GM12878 (cell line): Measurements from ENCODE around the gene KRTAP5-6. TPM values are rescaled to one million over a fixed set of nuclear protein-coding genes. Genes with fewer than 3 reads are reported as not detected.

Experiments used
- ATAC-seq: fragments of 200-7000 bp; cut with Tn5 transposase; 3 replicates; pipeline ENCODE4 v1.9.1; 2020; ENCODE audit warnings: mild to moderate bottlenecking, moderate library complexity
- BruUV-seq: library from RNA; stranded (reverse); fragments of 400-500 nt; replicated peaks from 2 replicates; lab custom pipeline; 2021; lab: Mats Ljungman, UMichigan
- CTCF ChIA-PET: fragments of 300-600 bp; sonication (Branson Sonifier 250); formaldehyde crosslinking; extraction: SDS; loops from one replicate; lab custom pipeline; 2021; ENCODE audit warnings: inconsistent platforms; lab: Yijun Ruan, JAX
- POLR2A ChIA-PET: fragments of 350-600 bp; formaldehyde crosslinking; extraction: SDS; loops from one replicate; lab custom pipeline; 2021; ENCODE audit warnings: inconsistent platforms; lab: Charles Lee
- RAD21 ChIA-PET: fragments of 300-600 bp; sonication (Branson Sonifier 250); formaldehyde crosslinking; loops from one replicate; lab custom pipeline; 2023; ENCODE audit warnings: antibody characterized with exemption; ENCODE audit not compliant: unreplicated experiment; lab: Charles Lee
- SMC1A ChIA-PET: fragments of 300-600 bp; sonication (Branson Sonifier 250); formaldehyde crosslinking; loops from one replicate; lab custom pipeline; 2023; ENCODE audit not compliant: unreplicated experiment, uncharacterized antibody; lab: Charles Lee
- DNase-seq: peaks from one replicate; pipeline ENCODE4 v3.0.0-alpha.2; 2011; ENCODE audit warnings: low read depth, low spot score
- FAIRE-seq: peaks from 3 replicates; lab custom pipeline; 2011; peaks lifted over from hg19 to GRCh38; lab: Jason Lieb, UNC
- H2AFZ ChIP-seq: 2 replicates; pipeline ENCODE4 v1.6.0; 2011; ENCODE audit warnings: low read depth, low read length, control low read depth; ENCODE audit not compliant: control insufficient read depth
- H3K27ac ChIP-seq: 2 replicates; pipeline ENCODE4 v1.5.1; 2011; ENCODE audit warnings: control low read depth; ENCODE audit not compliant: control insufficient read depth, insufficient read depth
- H3K27me3 ChIP-seq, 2 experiments: replicated peaks in 1 of 2; 2 replicates each; pipeline versions ENCODE4 v1.6.0 to v1.6.1; 2011; ENCODE audit warnings: low read length in 1 of 2; ENCODE audit not compliant: control insufficient read depth in 2 of 2, insufficient read depth in 2 of 2
- H3K36me3 ChIP-seq, 2 experiments: 2 replicates each; pipeline ENCODE4 v1.5.1; 2011; ENCODE audit warnings: low read length in 1 of 2; ENCODE audit not compliant: control insufficient read depth in 2 of 2, insufficient read depth in 2 of 2
- H3K4me1 ChIP-seq: 2 replicates; pipeline ENCODE4 v1.6.1; 2011; ENCODE audit warnings: mild to moderate bottlenecking, low read length, moderate library complexity, mixed read lengths; ENCODE audit not compliant: control insufficient read depth, insufficient read depth
- H3K4me2 ChIP-seq: 2 replicates; pipeline ENCODE4 v1.6.0; 2011; ENCODE audit warnings: control low read depth; ENCODE audit not compliant: control insufficient read depth, insufficient read depth
- H3K4me3 ChIP-seq: fragments of 200-600 bp; sonication (generic); 2 replicates; pipeline ENCODE4 v1.5.1; 2016
- H3K79me2 ChIP-seq: 2 replicates; pipeline ENCODE4 v1.6.0; 2011; ENCODE audit warnings: low read length; ENCODE audit not compliant: control insufficient read depth, insufficient read depth
- H3K9ac ChIP-seq: 2 replicates; pipeline ENCODE4 v1.8.0; 2011; ENCODE audit warnings: low read length, control low read depth, mixed read lengths; ENCODE audit not compliant: control insufficient read depth, insufficient read depth
- H3K9me3 ChIP-seq: replicated peaks from 3 replicates; pipeline ENCODE4 v1.5.1; 2011; ENCODE audit warnings: mild to moderate bottlenecking, low read length; ENCODE audit not compliant: control insufficient read depth, insufficient read depth
- H4K20me1 ChIP-seq: 2 replicates; pipeline ENCODE4 v1.6.0; 2011; ENCODE audit not compliant: control insufficient read depth, insufficient read depth
- EED ChIP-seq: sonication (generic); IDR thresholded peaks from 2 replicates; pipeline ENCODE4 v1.6.1; 2016; ENCODE audit warnings: antibody characterized with exemption, low read depth
- NR2F1 ChIP-seq: fragments of 450-650 bp; conservative IDR thresholded peaks from 2 replicates; pipeline ENCODE4 v1.6.1; 2017; ENCODE audit warnings: mild to moderate bottlenecking
- PKNOX1 ChIP-seq: fragments of 450-650 bp; IDR thresholded peaks from 2 replicates; pipeline ENCODE4 v1.6.1; 2016; ENCODE audit warnings: mild to moderate bottlenecking
- POLR2AphosphoS2 ChIP-seq: IDR thresholded peaks from 2 replicates; pipeline ENCODE4 v1.6.1; 2011; ENCODE audit warnings: low read depth, mild to moderate bottlenecking, low read length, improper control_type of control experiment, moderate library complexity
- RAD51 ChIP-seq: fragments of 450-650 bp; IDR thresholded peaks from 2 replicates; pipeline ENCODE4 v1.6.1; 2016; ENCODE audit warnings: moderate library complexity, mild to moderate bottlenecking, inconsistent platforms
- RCOR1 ChIP-seq: conservative IDR thresholded peaks from 2 replicates; pipeline ENCODE4 v1.6.1; 2012; ENCODE audit warnings: low read depth, low read length, improper control_type of control experiment
- SP1 ChIP-seq: IDR thresholded peaks from one replicate; pipeline ENCODE4 v1.6.1; 2011; ENCODE audit warnings: low read depth, low read length
- TCF3 ChIP-seq: IDR thresholded peaks from 2 replicates; pipeline ENCODE4 v1.6.1; 2012; ENCODE audit warnings: low read depth, mild to moderate bottlenecking, low read length, borderline replicate concordance; ENCODE audit not compliant: insufficient read depth
- ZBED1 ChIP-seq: IDR thresholded peaks from 2 replicates; pipeline ENCODE4 v1.6.1; 2016; ENCODE audit warnings: borderline replicate concordance
- ZBTB11 ChIP-seq: fragments of 450-650 bp; formaldehyde crosslinking; IDR thresholded peaks from 2 replicates; pipeline ENCODE4 v1.5.0; 2022; ENCODE audit warnings: mild to moderate bottlenecking, missing genetic modification characterization
- WGBS: methylation state at CpG from one replicate; pipeline ENCODE4 v1.1.6; 2016; ENCODE audit warnings: low lambda C conversion rate; ENCODE audit not compliant: insufficient replicate concordance, insufficient coverage; ENCODE audit errors: missing lambda C conversion rate; 5-methylcytosine and 5-hydroxymethylcytosine counted together
- in situ Hi-C: fragments of 300-500 bp; cut with MboI; formaldehyde crosslinking; loops from 9 replicates; pipeline ENCODE4 v1.14.3; 2018; ENCODE audit warnings: mixed read lengths
- intact Hi-C: fragments of 100-400 bp; cut with micrococcal nuclease; formaldehyde crosslinking; loops from one replicate; pipeline ENCODE4 v1.14.2; 2022; ENCODE audit not compliant: unreplicated experiment
- polyA plus RNA-seq, 11 experiments: library from polyadenylated mRNA; depleted of rRNA in 4 of 11; unstranded in 6 of 11; stranded (reverse) in 5 of 11; fragments of >200 nt; fragmentation: Nextera tagmentation in 4 of 11; fragmentation: Illumina TruSeq in 1 of 11; extraction: Ambion mirVana in 4 of 11; extraction: Trizol in 1 of 11; gene quantifications; 1 replicate in 1 of 11; 2 replicates in 10 of 11; pipeline versions ENCODE4 v1.2.1 to v1.2.3, GENCODE V29; 2011 to 2016; ENCODE audit warnings: inconsistent platforms in 2 of 11, missing spikeins in 2 of 11, low read depth in 1 of 11
- total RNA-seq, 4 experiments: library from RNA; depleted of rRNA in 3 of 4; stranded (reverse); fragments of >200 nt in 3 of 4; fragmentation: Illumina TruSeq in 1 of 4; extraction: Trizol in 1 of 4; gene quantifications; 2 replicates each; pipeline versions ENCODE4 v1.2.1 to v1.2.3, GENCODE V29; 2013 to 2021

The KRTAP5-6 gene
- total and polyA plus RNA-seq, 10 of the 15 experiments (the other 5 are each of a cell fraction or from before 2014, with no cell fraction given), result not detected

- no peak for ATAC-seq
- no peaks in the 10 kb centered on the region for H3K4me1 ChIP-seq
- no peak overlapping the region for H3K4me3 ChIP-seq
- BruUV-seq, result no TSS peak
- no peak overlapping the region for H2AFZ ChIP-seq
- WGBS, result 27% methylated on average over 21 of the region's 21 CpGs
- no peaks in the 10 kb centered on the region for H3K9me3 ChIP-seq
- TF ChIP-seq NR2F1 (no peak), RAD51 (no peak), ZBED1 (no peak)
- in situ Hi-C loops, result no loop called here
- no peaks in the 10 kb centered on the region for H3K36me3 ChIP-seq
- H4K20me1 ChIP-seq, result no peaks in the 10 kb centered on the region
- no peak for DNase-seq
- no peaks in the 10 kb centered on the region for H3K79me2 ChIP-seq
- ChIA-PET SMC1A (no interaction called here), POLR2A (no interaction called here), RAD21 (interaction anchor here (2.6 kb wide), 1 partner anchor 497 kb away, joined by 11 read pairs; no protein-coding TSS in a partner anchor), CTCF (interaction anchor here (2.6 to 3.7 kb wide), 2 partner anchors 177 to 347 kb away, joined by 17 to 56 read pairs; partner anchors contain the start of gene SYT8)
- intact Hi-C loops, result loop anchor here (5.0 kb wide), 2 partner anchors 38 to 178 kb away; partner anchors contain the start of gene SYT8
- FAIRE-seq, result no peak
- no peak overlapping the region for H3K4me2 ChIP-seq
- peaks cover 0 to 3% of the 10 kb centered on the region in 2 experiments; a peak in 3 of 4 replicates for H3K27me3 ChIP-seq
- no peak overlapping the region for H3K9ac ChIP-seq
- no peak overlapping the region for H3K27ac ChIP-seq
These were observed 42.4 kb upstream of the KRTAP5-6 start for GRCh38 chr11:1654388-1655167.

GRCh38 chr11:1655168-1656060 lies 41.6 kb upstream of the KRTAP5-6 start:
- H3K79me2 ChIP-seq, result no peaks in the 10 kb centered on the region
- POLR2A ChIA-PET, result no interaction called here
- CTCF ChIA-PET, result interaction anchor here (3.7 kb wide), 1 partner anchor 176 kb away, joined by 56 read pairs; the partner anchor contains the start of gene SYT8
- no peaks in the 10 kb centered on the region for H3K9me3 ChIP-seq
- SMC1A ChIA-PET, result no interaction called here
- peaks cover 0 to 3% of the 10 kb centered on the region in 2 experiments; a peak in 3 of 4 replicates for H3K27me3 ChIP-seq
- H3K4me1 ChIP-seq, result no peaks in the 10 kb centered on the region
- BruUV-seq, result no TSS peak
- H2AFZ ChIP-seq, result no peak overlapping the region
- in situ Hi-C loops, result no loop called here
- intact Hi-C loops, result no loop called here
- no peak overlapping the region for H3K4me2 ChIP-seq
- ATAC-seq (no peak), DNase-seq (no peak), FAIRE-seq (no peak)
- H3K36me3 ChIP-seq, result no peaks in the 10 kb centered on the region
- H3K9ac ChIP-seq, result no peak overlapping the region
- no peaks in the 10 kb centered on the region for H4K20me1 ChIP-seq
- RAD21 ChIA-PET, result no interaction called here
- 45% methylated on average over 26 of the region's 26 CpGs for WGBS
- H3K27ac ChIP-seq, result no peak overlapping the region
- no peak overlapping the region for H3K4me3 ChIP-seq
- no peak for TF ChIP-seq TCF3
- no peak for TF ChIP-seq EED
- TF ChIP-seq PKNOX1, result no peak
- no peak for TF ChIP-seq SP1
- no peak for TF ChIP-seq RCOR1
- TF ChIP-seq ZBTB11 (CRISPR knock-in tag), result no peak
- no peak for TF ChIP-seq POLR2AphosphoS2
